CD4-positive, alpha-beta T cell treated with Interleukin-4 for 1 hour (primary cell): ENCODE results near the gene PRLH.

Experiments used
- DNase-seq, 2 donors: peaks; one replicate each; pipeline ENCODE4 v3.0.0-alpha.2; 2020 to 2022

PRLH gene

DNA sequence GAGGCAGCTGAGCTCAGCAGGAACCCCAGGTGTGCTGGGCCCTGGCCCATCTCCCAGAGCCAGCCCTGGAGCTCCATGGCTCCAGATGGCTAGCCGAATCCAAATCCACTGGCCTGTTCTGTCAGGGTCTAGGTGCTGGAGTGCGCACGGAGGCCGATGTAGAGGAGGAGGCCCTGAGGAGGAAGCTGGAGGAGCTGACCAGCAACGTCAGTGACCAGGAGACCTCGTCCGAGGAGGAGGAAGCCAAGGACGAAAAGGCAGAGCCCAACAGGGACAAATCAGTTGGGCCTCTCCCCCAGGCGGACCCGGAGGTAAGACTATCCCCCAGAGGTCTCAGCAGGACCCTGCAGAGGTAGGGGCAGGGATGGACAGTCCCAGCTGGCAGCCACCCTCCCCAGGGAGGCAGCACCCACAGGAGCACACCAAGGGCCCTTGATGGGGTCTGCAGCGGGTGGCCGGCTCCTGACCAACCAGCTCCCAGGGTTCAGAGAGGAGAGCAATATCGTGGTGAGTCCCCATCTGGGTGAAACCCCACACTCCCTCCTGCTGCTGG, 26.1 kb upstream of the PRLH start:
- DNase-seq, result no peak

DNA sequence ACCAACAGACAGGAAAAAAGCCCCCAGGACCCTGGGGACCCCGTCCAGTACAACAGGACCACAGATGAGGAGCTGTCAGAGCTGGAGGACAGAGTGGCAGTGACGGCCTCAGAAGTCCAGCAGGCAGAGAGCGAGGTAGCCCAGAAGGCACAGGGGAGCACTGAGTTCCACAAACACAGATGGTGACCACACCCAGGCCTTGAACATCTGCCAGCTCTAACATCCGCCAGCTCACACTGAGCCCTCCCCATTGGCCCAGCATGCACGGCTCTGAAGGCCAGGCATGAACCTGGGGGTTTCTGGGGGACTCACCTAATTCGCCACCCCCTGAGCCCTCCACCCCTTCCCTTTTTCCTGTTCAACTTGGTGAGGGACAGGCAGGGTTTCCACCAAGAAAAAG, 25.6 kb upstream of the PRLH start:
- no peak for DNase-seq

DNA sequence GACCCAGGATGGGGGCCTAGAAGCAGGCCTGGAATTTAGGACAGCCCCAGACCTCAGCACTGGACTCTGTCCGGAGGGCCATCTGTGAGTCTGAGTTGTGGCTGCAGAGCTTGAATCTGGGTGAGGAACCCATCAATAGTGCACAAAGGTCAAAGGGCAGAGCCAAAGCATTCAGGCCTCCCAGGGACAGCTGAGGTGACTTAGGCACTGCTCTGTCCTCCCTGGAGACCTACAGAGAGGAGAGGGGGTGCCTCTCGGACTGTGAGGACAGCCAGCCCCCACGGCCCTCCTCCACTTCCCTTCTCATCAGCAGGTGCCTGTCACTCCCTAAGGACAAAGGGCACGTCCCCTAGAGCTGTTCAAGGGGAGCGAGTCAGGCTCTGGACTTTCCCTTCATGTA, 25.1 kb upstream of the PRLH start:
- no peak for DNase-seq

DNA sequence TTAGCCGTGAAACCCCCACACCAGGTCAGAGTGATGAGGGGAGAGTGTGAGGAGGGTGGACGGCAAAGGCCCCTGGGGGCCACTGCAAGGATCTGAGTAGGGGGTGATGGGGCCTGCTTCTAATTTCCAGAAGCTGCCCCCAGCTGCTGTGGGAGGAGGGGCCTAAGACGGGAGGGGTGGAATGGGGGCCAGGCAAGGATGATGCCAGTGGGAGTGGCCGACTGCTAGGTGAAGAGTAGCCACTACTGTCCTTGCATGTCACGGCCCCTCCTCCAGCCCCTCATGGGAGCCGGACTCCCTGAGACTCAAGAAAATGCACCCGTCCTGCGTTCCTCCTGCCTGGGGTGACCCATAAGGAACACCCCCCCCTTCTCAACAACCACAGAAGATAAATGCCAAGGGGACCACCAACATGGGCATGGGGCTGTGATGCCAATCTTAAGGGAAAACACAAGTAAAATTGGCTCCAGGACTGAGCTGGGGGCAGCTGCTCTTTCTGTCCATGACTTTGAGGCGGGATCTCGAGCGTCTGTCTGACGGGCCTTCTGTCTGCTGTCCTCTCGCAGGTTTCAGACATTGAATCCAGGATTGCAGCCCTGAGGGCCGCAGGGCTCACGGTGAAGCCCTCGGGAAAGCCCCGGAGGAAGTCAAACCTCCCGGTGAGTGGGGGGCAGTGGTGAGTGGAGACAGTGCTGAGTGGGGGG, 24.2 kb upstream of the PRLH start:
- DNase-seq, result no peak

DNA sequence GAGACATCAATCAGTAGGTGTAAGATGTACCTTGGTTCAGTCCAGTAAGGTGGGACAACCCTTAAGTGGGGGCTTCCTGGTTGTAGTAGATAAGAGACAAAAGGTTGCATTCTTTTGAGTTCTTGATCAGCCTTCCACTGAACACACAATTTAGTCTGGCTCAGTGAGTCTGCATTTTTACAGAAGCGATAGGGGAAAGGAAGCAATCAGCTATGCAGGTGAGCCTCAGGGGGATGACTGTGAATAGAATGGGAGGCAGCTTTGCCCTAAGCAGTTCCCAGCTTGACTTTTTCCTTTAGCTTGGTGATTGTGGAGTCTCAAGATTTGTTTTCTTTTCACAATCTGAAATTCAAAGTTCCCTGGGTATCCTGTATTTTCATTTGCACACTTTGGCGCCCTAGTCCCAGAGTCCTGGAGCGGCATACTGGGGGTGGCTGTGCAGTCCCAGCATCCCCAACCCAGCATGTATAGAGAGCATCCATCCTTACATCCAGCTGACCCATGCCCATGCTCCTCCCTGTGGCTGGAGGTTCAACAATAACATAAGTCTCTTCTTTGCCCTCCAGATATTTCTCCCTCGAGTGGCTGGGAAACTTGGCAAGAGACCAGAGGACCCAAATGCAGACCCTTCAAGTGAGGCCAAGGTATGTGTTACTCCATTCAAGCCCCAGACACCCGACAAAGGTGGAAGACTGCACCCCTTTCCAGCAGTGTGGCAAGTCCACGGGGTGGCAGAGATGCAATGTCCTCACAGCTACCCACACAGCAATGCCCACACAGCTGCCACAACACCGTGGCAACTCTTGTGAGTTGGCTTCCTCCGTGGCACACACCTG, 20.1 kb upstream of the PRLH start:
- no peak for DNase-seq

DNA sequence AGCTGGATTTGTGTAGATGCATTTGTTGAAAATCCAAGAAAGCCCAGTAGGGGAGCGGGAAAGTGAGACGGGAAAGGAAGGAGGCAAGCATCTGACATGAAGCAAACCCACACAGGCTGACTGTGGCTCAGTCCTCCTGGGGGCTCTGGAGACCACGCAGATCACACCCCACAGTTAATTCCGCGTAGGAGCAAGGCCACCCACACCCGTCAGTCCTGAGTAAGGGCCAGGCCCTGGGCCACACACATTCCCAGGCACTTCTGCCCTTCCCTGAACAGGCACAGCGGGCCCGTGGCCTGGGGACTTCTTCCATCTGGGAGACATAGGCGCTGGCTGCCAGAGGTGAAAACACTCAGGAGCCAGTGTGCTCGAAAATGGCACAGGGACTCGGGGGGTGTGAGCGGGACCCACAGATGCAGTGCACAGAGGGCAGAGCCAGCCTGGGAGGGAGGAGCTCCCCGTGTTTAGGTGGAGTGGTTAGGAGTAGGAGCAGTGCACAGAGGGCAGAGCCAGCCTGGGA, 19.4 kb upstream of the PRLH start:
- DNase-seq, result no peak

DNA sequence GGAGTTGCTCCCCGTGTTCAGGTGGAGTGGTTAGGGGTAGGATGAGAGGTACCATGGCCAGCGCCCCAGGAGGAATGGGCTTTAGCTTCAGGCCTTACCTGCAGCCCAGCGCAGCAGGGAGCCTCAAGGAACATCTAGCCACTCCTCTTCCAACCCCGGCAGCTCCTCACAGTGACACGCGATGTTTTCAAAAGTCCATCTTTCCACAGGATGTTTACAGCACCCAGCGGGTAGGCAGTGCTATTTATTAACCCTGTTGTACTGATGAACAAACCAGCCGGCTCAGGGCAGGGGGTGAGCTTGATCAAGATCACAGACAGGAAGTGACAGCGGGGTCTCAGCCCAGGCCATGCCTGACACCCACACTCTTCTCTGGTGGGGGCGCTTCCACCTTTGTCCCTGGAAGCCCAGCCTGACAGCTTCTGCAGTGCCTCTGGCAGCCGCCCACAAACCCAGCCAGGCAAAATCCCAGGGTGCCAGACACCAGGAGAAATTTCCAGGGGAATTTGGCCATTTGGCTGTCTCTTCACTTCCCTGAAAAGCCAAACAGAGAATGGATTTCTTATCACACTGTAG, 18.4 kb upstream of the PRLH start:
- DNase-seq, result no peak

DNA sequence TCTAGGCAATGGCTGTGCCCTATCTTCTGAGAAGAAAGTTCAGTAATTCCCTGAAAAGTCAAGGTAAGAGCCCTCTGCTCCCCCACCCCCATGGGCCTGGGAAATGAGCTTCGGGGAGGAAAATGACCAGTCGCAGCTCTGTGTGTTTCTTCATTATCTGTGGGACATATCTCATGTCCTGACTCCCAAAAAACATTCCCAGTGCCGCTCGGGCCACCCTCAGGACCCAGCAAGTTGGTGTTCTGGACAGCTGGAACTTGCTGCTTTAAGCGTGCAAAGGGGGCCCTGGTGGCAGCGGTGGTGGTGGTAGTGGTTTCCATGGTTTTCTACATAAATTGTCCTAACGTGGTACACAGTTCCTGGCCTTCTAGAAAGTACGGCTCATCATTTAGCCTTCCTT, 17.2 kb upstream of the PRLH start:
- no peak for DNase-seq

DNA sequence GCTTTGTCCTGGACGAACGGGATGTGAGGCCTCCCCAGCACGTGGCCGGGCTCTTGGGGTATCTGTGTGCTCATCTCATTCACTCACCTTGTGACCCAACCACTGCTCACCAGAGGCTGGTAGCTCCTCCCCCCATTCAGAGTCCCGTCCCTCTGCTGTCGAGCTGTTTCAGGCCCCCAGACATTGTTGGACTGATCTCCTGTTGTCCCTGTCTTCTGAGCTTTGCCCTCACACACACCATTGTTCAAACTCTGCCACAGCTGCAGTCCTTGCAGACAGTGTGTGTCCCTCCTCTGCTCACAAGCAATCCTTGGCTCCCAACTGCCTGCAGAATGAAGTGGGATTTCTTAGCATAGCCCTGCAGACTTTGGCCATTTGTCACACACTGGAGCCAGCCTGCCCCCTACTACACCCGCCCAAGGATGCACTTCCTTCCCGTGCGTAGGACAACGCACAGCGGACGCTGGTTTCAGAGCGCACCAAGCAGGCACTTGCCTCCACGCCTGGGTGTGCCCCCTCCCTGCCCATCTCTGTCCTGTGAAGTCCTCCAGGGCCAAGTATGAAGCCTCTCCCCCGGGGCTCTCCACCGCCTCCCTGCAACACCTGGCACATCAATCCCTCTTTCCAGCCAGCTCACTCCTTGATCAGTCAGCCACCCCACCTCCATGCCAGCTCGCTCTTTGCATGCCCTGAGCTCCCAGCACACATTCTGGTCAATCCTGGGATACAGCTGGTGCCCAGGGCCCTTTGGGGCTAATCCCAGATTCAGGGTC, 16.5 kb upstream of the PRLH start:
- no peak for DNase-seq

DNA sequence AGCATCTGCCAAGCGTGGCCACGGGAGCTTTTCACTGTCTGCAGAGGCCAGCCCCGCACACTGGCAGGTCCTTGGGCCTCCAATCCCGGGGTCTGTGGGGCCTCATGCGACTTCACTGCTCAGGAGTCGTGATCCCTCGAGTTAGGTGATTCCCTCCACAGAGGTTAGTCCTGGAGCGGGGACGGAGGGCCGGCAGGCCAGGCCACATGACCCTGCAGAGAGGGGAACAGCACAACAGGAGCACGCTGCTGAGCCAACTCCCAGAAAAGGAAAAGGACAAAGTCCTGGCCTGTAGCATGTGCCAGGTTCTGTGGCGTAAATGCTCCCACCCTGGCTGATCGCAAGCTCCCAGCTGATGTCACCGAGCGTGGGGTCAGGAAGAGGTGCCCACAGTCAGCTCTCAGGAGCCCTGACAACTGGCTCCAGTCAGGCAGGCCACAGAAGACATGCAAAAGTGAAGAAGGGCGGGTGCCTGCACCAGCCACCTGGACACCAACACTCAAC, 15.3 kb upstream of the PRLH start:
- no peak for DNase-seq

DNA sequence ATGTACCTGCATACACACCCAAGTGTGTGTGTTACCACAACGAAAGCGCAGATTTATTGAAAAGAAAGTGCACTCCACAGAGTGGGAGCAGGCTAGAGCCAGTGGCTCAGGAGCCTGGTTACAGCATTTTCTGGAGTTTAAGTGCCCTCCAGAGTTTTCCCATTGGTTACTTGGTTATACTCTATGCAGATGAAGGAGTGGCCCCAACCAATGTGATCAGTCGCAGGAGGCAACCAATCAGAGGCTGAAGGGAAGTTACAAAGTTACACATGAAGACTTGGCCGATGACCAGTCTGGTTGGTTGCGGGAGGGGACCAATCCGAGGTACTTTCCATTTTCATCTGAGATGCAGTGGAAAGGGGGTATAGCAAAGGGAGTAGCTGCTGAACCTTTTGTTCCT, 13.5 kb upstream of the PRLH start:
- DNase-seq, result no peak

DNA sequence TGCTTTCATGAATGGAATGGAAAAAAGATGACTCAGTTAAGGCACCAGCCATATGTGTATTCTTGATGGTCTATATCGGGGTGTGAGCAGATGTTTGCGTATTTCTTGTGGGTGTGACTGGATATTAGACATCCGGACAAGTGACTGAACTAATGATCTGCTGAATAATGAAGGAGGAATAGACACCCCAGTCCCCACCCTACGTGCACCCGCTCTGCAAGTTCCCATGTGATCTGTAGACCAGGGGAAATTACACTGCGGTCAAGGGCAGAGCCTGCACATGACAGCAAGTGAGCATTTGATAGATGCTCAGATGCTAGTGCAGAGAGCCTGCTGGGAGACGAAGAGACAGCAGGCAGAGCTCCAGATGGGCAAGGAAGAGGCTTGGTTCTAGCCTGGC, 12.4 kb upstream of the PRLH start:
- no peak for DNase-seq

DNA sequence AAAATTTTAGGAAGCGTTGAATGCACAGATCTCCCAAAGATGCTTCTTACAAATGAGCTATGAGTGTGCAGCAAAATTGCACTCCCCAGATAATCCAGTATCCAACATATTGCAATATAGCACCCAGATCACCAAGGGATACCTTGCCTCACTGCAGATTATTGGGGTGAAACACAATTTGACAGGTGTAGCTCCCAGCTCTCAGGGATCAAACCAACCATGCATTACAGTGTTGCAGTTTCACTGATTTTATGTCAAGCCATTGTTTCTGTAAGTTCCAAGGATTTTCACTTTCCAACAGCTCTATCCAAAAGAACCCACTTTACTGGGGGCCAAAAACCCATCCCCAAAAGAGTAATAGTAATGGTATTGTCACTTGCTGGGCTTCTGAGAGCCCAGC, 10.8 kb upstream of the PRLH start:
- DNase-seq, result no peak

DNA sequence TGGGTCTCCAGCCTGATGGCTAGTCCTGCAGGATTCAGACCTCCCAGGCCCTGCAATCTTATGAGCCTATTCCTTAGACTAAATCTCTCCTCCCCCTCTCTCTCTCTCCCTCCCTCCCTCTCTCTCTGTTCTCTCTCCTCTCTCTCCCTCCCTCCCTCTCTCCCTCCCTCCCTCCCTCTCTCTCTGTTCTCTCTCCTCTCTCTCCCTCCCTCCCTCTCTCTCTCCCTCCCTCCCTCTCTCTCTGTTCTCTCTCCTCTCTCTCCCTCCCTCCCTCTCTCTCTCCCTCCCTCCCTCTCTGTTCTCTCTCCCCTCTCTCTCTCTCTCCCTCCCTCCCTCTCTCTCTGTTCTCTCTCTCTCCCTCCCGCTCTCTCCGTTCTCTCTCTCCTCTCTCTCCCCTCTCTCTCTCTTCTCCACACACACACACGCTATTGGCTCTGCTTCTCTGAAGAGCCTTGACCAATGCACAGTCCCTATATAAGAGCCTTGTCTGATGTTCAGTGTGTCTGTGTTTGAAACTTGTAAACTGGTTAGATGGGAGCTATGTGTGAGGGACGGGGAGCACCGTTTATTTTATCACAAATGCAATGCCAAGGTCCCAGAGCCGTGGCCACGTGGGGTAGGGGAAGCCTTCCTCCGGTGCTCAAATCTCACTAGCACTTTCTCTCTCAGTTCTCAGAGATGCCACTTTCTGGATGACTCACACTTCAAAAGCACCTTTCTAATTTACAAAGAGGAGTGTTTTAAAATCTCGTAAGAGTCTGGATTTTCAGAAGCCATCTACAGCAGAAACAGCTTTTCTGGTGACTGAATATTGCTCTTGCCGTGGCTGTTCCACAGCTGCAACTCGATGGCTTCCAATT, 9.4 kb upstream of the PRLH start:
- peak in 1 of 2 donors; percentile 7 for DNase-seq

DNA sequence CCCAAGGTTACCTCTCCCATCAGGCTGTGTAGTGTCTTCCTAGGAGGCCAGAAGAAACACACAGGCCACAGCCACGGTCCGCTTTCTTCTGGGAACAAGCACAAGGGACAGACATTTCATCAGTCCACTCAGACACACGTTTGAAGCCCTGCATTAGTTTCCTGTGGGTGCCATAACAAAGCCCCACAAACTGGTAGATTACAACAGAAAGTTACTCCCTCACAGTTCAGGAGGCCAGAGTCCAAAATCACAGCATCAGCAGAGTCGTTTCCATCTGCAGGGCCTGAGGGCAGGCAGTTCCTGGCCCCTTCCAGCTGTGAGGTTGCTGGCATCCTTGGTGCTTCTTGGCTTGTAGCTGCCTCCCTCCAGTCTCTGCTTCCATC, 8.8 kb upstream of the PRLH start:
- DNase-seq, result no peak

DNA sequence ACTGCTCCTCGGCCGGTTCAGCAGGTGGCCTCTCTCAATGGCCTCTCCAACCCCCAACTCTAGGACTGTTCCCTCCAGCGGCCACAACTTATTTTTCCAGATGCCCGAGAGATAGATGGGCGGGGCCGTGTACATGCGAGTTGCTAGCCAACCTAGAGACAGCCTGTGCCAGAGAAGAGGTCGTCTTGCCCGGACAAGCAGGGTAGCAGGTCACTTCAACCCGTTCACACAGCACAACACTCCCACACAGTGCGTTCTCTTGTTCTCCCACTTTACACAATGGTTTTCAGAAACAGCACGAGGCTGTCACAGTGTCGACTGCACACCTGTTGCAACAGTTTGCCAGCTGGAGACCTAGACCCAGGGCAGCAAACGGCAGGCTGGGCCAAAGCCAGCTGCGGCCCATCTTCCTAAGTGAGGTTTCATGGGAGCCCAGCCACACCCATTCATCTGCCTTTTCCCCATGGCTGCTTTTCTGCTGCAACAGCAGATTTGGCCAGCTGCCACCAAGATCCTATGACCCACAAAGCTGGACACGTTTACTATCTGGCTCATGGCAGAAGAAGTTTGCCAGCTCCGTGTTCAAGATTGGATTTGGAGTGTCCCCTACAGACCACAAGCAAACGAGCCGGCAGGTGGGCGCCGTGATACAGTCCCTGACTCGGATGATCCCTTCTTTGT, 7.3 kb upstream of the PRLH start:
- no peak for DNase-seq

DNA sequence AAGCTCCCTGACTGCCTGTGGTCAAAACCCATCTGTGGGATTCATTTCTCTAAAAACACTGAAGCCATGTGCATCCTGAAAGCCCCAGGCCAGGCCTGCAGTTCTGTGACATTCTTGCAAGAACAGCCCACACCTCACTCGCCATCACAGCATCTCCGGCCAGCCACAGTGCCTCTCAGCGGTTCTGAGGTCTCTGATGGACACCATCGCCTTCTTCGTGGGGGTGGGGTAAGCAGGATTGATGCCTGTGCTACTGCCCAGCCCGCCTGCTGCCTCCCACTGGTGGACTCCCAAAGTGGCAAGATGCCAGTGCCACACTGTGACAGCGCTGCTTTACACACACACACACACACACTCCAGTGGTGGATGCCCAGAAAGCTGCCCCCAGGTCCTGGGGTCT, 5.2 kb upstream of the PRLH start:
- DNase-seq, result no peak

DNA sequence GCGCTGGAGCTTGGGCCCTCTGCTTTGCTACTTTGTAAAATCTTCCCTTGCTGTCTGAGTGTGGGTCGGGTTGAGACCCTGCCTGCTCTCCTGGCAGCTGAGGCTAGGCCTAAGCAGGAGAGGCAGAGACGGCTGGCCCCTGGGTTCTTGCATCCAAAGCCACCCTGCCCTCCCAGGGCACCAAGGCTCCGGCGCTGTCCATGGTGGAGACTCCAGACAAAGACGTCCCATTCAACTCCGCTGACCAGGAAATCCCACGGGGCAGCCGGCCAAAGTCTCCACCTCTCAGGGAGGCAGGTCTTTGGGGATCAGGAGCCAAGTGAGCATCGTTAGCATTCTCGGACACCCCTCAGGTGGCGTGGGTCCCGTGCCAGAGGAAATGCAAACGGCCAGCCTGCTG, 2.6 kb upstream of the PRLH start:
- DNase-seq, result no peak

DNA sequence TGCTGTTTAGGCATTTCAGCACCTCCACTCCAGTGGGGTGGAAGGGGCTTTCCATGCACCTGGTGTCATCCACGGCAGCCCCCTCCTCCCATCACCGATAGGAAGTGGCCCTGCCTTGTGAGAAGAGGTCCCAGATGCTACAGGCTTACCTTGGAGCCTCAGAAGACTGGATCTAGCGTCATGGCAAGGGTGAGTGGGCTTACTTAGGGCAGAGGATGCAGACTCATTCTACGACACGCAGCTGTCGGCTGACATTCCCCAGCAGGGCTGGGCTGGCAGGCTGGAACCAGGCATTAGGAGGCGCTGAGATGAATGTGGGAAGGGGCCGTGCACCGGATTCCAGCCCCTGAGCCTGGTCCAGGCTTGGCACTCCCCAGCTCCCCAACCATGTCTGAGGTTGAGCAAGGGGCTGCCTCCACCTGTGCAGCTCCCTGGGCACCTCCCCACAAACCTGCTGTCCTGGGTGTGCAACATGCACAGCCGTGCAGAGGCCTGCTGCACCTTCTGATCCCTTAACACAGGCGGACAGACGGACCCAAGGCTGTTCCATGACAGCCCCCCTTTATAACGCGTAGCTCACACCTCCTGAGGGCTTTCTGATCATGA, 1.7 kb upstream of the PRLH start:
- DNase-seq, result no peak

DNA sequence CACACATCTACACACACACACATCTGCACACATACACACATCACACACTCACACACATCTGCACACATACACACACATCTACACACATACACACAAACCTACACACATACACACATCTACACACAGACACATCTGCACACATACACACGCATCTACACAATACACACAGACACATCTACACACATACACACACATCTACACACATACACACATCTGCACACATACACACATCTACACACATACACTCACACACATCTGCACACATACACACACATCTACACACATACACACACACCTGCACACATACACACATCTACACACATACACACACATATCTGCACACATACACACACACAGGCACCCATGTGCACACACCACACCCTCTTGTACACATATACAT, 400 bp upstream of the PRLH start:
- no peak for DNase-seq
